Measurements from ENCODE around the gene ZNF878. TPM values are rescaled to one million over a fixed set of nuclear protein-coding genes. Genes with fewer than 3 reads are reported as not detected.

Gene ZNF878
- total RNA-seq, 2 donors from 2014 or later, result 0.39 to 0.48 TPM

DNA sequence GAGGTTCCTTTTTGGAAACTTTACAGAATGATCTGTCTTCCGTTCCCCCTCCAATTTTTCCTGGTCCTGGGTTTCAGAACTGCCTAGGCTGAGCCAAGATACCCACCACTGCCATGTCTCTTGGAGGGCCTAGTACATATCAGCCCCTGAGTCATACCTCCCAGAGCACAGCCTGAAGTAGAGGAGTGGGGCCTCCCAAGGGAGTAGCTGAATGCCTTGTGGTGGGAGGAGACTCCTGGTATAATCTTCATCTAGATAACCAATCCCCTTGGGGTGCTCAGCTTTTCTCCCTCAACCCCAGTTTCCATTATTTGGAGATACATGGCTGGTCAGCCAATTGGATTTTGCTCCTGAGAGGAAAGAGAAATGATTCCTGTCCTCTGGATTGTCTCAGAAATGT lies 57.6 kb downstream of the ZNF878 start:
- no peak overlapping the region for H3K4me3 Mint-ChIP-seq
- no peak overlapping the region for H3K27ac Mint-ChIP-seq
- H3K4me1 Mint-ChIP-seq (ENCODE audit: low read depth in 2 of 2), result peaks cover 22 to 37% of the 10 kb centered on the region in 2 donors
- H3K27me3 Mint-ChIP-seq, result no peaks in the 10 kb centered on the region
- no peak for ATAC-seq
- no peaks in the 10 kb centered on the region for H3K36me3 Mint-ChIP-seq
- DNase-seq (ENCODE audit: low spot score), result no peak
- no peaks in the 10 kb centered on the region for H3K9me3 Mint-ChIP-seq

Other genes starting within 250 kb of the ZNF878 start
- gene ZNF440, start 238.7 kb downstream of the ZNF878 start, total RNA-seq, result 10 to 100 TPM; 16.7 to 20.1 TPM
- gene ZNF439, start 204.2 kb downstream of the ZNF878 start, total RNA-seq, result 10 to 100 TPM in 1 of 2 donors, 1 to 10 TPM in 1; 9.5 to 13.9 TPM
- 1 to 10 TPM; 3.0 to 3.5 TPM for gene ZNF69, start 165.2 kb downstream of the ZNF878 start, total RNA-seq
- gene ZNF700, start 127.9 kb downstream of the ZNF878 start, total RNA-seq, result 10 to 100 TPM; 21.6 to 35.0 TPM
- 1 to 10 TPM; 2.9 to 4.0 TPM for gene ZNF763, start 87.9 kb downstream of the ZNF878 start, total RNA-seq
- 1 to 10 TPM; 3.7 TPM for gene ZNF433, start 17.3 kb downstream of the ZNF878 start, total RNA-seq
- gene ZNF844, start 11.8 kb upstream of the ZNF878 start, total RNA-seq, result 1 to 10 TPM; 4.1 to 9.4 TPM
- 1 to 10 TPM; 2.7 to 4.4 TPM for gene ZNF20, start 87.4 kb upstream of the ZNF878 start, total RNA-seq
- 1 to 10 TPM; 5.1 to 7.8 TPM for gene ZNF625, start 103.8 kb upstream of the ZNF878 start, total RNA-seq
- gene ZNF136, start 110.1 kb upstream of the ZNF878 start, total RNA-seq, result 10 to 100 TPM; 12.1 to 20.9 TPM
- 10 to 100 TPM; 11.7 to 15.7 TPM for gene ZNF44, start 241.9 kb upstream of the ZNF878 start, total RNA-seq

All from natural killer cell treated with Interleukin-12 subunit alpha and Interleukin-12 subunit beta and Interleukin-15 and Interleukin-18, amount 100 ng/mL, for 72 hours (primary cell).